Kidney (tissue), 11 donors: ENCODE measurements around the gene SEC24C. TPM values are rescaled to one million over a fixed set of nuclear protein-coding genes. Genes with fewer than 3 reads are reported as not detected.
"Not testable (repeated sequence)": the region's sequence is repeated elsewhere in the genome, so short reads cannot be mapped to it uniquely, and the experiment has no call there.

Source experiments
- DNase-seq, 5 donors: peaks; one replicate each; pipeline ENCODE4 v3.0.0-alpha.2; 2013 to 2020
- FAIRE-seq: peaks from 2 replicates; lab custom pipeline; 2012; peaks lifted over from hg19 to GRCh38; lab: Jason Lieb, UNC
- H3K27ac ChIP-seq, 2 donors: one replicate each; pipeline ENCODE4 v1.7.0; 2013; ENCODE audit warnings: low read depth in 2 of 2, low read length in 2 of 2, inconsistent platforms in 1 of 2
- H3K27me3 ChIP-seq: one replicate; pipeline ENCODE4 v1.7.1; 2013; ENCODE audit warnings: low read length, inconsistent platforms; ENCODE audit not compliant: control insufficient read depth, insufficient read depth
- H3K36me3 ChIP-seq, 3 donors: one replicate each; pipeline versions ENCODE4 v1.7.0 to v1.7.1; 2013; ENCODE audit warnings: low read length in 3 of 3, control low read depth in 1 of 3, inconsistent platforms in 1 of 3; ENCODE audit not compliant: insufficient read depth in 3 of 3, control insufficient read depth in 2 of 3
- H3K4me1 ChIP-seq, 3 donors: one replicate each; pipeline versions ENCODE4 v1.7.0 to v1.7.1; 2013; ENCODE audit warnings: low read length in 3 of 3, inconsistent platforms in 1 of 3, low read depth in 1 of 3; ENCODE audit not compliant: control insufficient read depth in 2 of 3, insufficient read depth in 2 of 3
- H3K4me3 ChIP-seq, 3 donors: one replicate each; pipeline versions ENCODE4 v1.7.0 to v1.8.1; 2013; ENCODE audit warnings: low read length in 3 of 3, control low read depth in 1 of 3, inconsistent platforms in 1 of 3
- H3K9ac ChIP-seq, 3 donors: one replicate each; pipeline versions ENCODE4 v1.7.0 to v1.7.1; 2013; ENCODE audit warnings: low read length in 3 of 3, control low read depth in 1 of 3, inconsistent platforms in 1 of 3
- H3K9me3 ChIP-seq, 3 donors: one replicate each; pipeline versions ENCODE4 v1.7.0 to v1.7.1; 2013; ENCODE audit warnings: low read length in 3 of 3, control low read depth in 1 of 3, inconsistent platforms in 1 of 3; ENCODE audit not compliant: control insufficient read depth in 2 of 3, insufficient read depth in 1 of 3
- intact Hi-C: fragments of 100-400 bp; cut with DNase I; formaldehyde crosslinking; loops from one replicate; pipeline ENCODE4 v1.11.1; 2022
- polyA plus RNA-seq: library from polyadenylated mRNA; stranded (reverse); fragments of 350-450 nt; fragmentation: Illumina TruSeq; extraction: RNeasy Lipid Tissue Mini Kit (QIAGEN cat#74804); gene quantifications from one replicate; pipeline ENCODE4 v1.2.3, GENCODE V29; 2014; ENCODE audit warnings: low read depth, low replicate concordance; ENCODE audit not compliant: insufficient read depth
- total RNA-seq: library from RNA; stranded (reverse); fragmentation: NEBNext Ultra II Directional; extraction: Animal tissue kit (Norgen Biotek cat#: 25700); gene quantifications from one replicate; pipeline ENCODE4 v1.2.1, GENCODE V29; 2021
- donor health status: control.
- donor health status: control.
- donor health status: DM: yes; HTN: yes; CAD: no.
- donor health status: Normal renal cell carcinoma (clear cell type).

Gene SEC24C
- total and polyA plus RNA-seq, 2 donors from 2014 or later: 39.2 to 66.9 TPM

GRCh38 chr10:73705506-73706072 is 38.6 kb upstream of the SEC24C start:
- H3K9ac ChIP-seq, H3K27me3 ChIP-seq, FAIRE-seq, DNase-seq, intact Hi-C loops, H3K27ac ChIP-seq, H3K36me3 ChIP-seq, H3K4me1 ChIP-seq, H3K9me3 ChIP-seq, H3K4me3 ChIP-seq: not testable (repeated sequence)

DNA sequence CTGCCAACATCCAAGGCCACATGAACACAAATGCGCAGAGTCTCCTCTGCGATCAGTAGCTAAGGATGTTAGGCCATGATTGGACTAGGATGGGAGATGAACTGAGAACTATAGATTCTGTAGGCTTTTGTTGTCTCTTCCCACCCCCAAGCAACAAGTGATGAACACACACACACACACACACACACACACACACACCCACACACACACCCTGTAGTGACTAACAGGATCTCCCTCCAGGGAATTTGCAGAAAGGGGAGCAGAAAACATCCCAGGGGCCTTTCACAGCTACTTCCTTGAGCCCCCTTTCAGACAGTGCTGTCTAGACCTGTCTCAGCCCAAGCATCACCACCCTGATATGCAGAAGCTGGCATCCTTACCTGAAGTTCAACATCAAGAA is 37.7 kb upstream of the SEC24C start:
- H3K4me1 ChIP-seq, H3K9ac ChIP-seq, H3K4me3 ChIP-seq, FAIRE-seq, H3K36me3 ChIP-seq, DNase-seq, H3K27ac ChIP-seq, H3K9me3 ChIP-seq, H3K27me3 ChIP-seq, intact Hi-C loops: not testable (repeated sequence)

- H3K4me1 ChIP-seq, H3K9me3 ChIP-seq, H3K9ac ChIP-seq, FAIRE-seq, intact Hi-C loops, DNase-seq, H3K27me3 ChIP-seq, H3K27ac ChIP-seq, H3K4me3 ChIP-seq, H3K36me3 ChIP-seq: not testable (repeated sequence)
These were observed 36.5 kb upstream of the SEC24C start for GRCh38 chr10:73707628-73708027.

GRCh38 chr10:73708122-73708521 is 36.0 kb upstream of the SEC24C start:
- H3K4me3 ChIP-seq, H3K27ac ChIP-seq, H3K27me3 ChIP-seq, H3K9me3 ChIP-seq, DNase-seq, H3K4me1 ChIP-seq, FAIRE-seq, intact Hi-C loops, H3K9ac ChIP-seq, H3K36me3 ChIP-seq: not testable (repeated sequence)

DNA sequence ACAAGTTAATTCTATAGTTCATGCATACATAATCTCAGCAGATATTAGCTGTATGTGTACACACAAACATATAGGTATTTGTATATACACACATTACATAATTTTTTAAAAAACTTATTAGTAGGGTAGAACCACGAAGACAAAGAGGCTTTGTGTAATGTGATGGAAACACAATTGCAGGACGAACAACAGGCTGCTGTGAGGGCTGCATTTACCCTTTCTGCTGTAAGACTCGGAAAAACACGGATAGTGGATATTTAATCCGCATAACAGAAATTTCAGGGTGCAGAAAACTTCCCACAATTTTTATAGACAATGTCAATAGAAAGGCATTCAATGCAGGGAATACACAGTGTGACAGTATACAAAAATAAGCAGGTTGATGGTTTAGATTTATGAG is 32.5 kb upstream of the SEC24C start:
- H3K27ac ChIP-seq, intact Hi-C loops, H3K9ac ChIP-seq, H3K4me3 ChIP-seq, DNase-seq, H3K27me3 ChIP-seq, H3K9me3 ChIP-seq, H3K4me1 ChIP-seq, FAIRE-seq: not testable (repeated sequence)
- H3K36me3 ChIP-seq: peaks cover 3 to 16% (median 4%) of the 10 kb centered on the region in 3 donors

DNA sequence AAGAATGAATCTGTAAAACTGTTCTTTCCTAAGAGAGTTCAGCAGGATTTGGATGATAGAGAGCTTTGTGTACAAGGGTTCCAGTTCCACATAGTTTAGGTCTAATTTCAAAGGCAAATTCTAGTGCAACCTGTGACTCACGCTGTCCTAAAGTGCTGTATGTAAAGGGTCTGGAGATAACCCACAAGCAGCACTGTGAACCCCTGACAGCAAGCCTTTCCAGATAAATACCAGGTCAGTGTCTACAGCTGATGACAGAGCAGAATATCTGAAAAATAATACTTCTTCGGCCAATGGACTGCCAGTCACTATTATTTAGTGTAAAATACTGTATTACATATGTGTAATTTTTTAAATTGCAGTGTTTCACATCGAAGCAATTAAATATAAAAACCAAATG is 30.3 kb upstream of the SEC24C start:
- H3K36me3 ChIP-seq: peaks cover 3 to 30% (median 4%) of the 10 kb centered on the region in 3 donors
- H3K4me3 ChIP-seq, H3K4me1 ChIP-seq, FAIRE-seq, intact Hi-C loops, H3K9ac ChIP-seq, H3K27me3 ChIP-seq, DNase-seq, H3K9me3 ChIP-seq, H3K27ac ChIP-seq: not testable (repeated sequence)

DNA sequence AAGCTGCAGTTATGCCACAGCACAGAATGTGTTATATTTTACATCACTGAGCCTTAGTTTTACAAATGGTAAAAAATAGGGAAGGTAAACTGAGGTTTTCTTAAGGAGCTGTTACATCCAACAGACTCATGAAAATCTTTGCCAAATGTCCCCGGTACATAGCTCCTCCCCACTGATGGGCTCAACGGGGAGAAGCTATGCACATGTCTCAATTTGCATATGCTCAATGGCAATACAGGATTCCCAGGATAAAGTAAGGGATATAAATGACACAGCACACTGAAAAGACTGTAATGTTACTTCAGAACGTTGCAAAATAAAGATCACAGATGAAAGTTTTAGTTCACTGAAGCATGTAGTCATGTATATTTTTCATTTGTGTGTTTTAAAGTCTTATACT is 29.7 kb upstream of the SEC24C start:
- peaks cover 3 to 30% (median 4%) of the 10 kb centered on the region in 3 donors for H3K36me3 ChIP-seq
- DNase-seq, H3K4me1 ChIP-seq, H3K9me3 ChIP-seq, H3K27ac ChIP-seq, H3K4me3 ChIP-seq, H3K9ac ChIP-seq, intact Hi-C loops, FAIRE-seq, H3K27me3 ChIP-seq: not testable (repeated sequence)

DNA sequence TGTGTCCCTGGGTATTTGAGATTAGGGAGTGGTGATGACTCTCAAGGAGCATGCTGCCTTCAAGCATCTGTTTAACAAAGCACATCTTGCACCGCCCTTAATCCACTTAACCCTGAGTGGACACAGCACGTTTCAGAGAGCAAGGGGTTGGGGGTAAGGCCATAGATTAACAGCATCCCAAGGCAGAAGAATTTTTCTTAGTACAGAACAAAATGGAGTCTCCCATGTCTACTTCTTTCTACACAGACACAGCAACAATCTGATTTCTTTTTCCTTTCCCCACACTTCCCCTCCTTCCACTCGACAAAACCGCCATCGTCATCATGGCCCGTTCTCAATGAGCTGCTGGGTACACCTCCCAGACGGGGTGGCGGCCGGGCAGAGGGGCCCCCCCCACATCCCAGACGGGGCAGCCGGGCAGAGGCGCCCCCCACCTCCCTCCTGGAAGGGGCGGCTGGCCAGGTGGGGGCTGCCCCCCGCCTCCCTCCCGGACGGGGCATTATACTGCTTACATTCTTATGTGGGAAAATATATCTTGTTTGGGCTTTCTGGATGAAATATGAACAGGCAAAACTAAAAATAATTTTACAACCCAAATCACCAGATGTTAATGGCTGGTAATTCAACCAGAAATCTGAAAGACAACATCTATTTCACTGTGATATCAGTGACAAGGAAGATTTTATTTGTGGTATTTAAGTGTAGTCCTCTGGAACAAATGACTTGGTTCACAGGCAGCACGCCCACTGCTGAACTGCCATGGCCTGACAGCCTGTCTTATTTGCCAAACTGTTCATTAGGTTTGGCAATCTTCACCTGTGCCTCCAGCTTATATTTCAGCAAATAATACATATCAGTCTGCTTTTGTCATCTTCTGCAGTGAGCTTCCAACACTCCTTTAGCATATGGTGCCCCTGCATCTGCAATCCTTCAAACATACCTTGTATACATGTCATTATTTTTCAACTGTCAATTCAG is 28.7 kb upstream of the SEC24C start:
- DNase-seq, intact Hi-C loops, H3K9me3 ChIP-seq, H3K4me1 ChIP-seq, FAIRE-seq, H3K4me3 ChIP-seq, H3K27ac ChIP-seq, H3K27me3 ChIP-seq, H3K9ac ChIP-seq: not testable (repeated sequence)
- H3K36me3 ChIP-seq: peaks cover 3 to 32% (median 9%) of the 10 kb centered on the region in 3 donors
